Ovary (tissue), 3 donors: Measurements from ENCODE around the gene EPHA10.

Experiments used
- EP300 ChIP-seq: sonication (generic); formaldehyde crosslinking; IDR thresholded peaks from one replicate; pipeline ENCODE4 v1.6.1; 2017; ENCODE audit warnings: antibody characterized with exemption
- POLR2A ChIP-seq: fragments of 450-650 bp; IDR thresholded peaks from one replicate; pipeline ENCODE4 v1.6.1; 2017; ENCODE audit warnings: antibody characterized with exemption, mild to moderate bottlenecking, moderate library complexity
- TF ChIP-seq, protein P1 (sequence below), 3 donors: fragments of 450-650 bp in 2 of 3; fragments of 200-600 bp in 1 of 3; IDR thresholded peaks; one replicate each; pipeline versions ENCODE4 v1.5.1 to v1.8.0; 2016 to 2022; ENCODE audit warnings: antibody characterized with exemption in 3 of 3, mild to moderate bottlenecking in 1 of 3
- donor health status: DM: no; HTN: no; CAD: no.

DNA sequence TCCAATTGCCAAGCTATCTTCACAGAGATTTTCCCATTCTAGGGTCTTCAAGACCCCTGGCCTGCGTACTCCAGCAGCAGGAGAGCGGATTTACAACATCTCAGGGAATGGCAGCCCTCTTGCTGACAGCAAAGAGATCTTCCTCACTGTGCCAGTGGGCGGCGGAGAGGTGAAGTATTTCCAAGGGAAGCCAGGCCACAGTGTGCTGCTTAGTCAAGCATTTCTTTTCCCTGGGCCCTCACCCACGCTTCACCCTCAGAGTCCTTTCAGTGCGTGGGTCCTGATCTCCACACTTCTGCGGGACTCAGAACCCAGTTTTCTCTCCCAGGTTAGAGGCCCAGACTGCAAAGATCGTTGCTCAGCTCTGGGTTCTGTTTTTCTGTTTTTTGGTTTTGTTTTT, 59.5 kb downstream of the EPHA10 start:
- TF ChIP-seq, protein P1, sequence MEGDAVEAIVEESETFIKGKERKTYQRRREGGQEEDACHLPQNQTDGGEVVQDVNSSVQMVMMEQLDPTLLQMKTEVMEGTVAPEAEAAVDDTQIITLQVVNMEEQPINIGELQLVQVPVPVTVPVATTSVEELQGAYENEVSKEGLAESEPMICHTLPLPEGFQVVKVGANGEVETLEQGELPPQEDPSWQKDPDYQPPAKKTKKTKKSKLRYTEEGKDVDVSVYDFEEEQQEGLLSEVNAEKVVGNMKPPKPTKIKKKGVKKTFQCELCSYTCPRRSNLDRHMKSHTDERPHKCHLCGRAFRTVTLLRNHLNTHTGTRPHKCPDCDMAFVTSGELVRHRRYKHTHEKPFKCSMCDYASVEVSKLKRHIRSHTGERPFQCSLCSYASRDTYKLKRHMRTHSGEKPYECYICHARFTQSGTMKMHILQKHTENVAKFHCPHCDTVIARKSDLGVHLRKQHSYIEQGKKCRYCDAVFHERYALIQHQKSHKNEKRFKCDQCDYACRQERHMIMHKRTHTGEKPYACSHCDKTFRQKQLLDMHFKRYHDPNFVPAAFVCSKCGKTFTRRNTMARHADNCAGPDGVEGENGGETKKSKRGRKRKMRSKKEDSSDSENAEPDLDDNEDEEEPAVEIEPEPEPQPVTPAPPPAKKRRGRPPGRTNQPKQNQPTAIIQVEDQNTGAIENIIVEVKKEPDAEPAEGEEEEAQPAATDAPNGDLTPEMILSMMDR (IDR thresholded peaks at IDR 0.05) = no peak
- TF ChIP-seq POLR2A (no peak), EP300 (no peak)
